OCI-LY7 (cell line): Measurements from ENCODE around the gene TPRG1L. TPM values are rescaled to one million over a fixed set of nuclear protein-coding genes. Genes with fewer than 3 reads are reported as not detected.
"Not testable (repeated sequence)": the region's sequence is repeated elsewhere in the genome, so short reads cannot be mapped to it uniquely, and the experiment has no call there.

Experiments used
- BruUV-seq: library from RNA; stranded (reverse); fragments of 400-500 nt; replicated peaks from 2 replicates; lab custom pipeline; 2021; lab: Mats Ljungman, UMichigan
- CTCF ChIA-PET: fragments of 300-600 bp; sonication (Branson Sonifier 250); formaldehyde crosslinking; loops from one replicate; lab custom pipeline; 2022; ENCODE audit warnings: antibody characterized with exemption; ENCODE audit not compliant: unreplicated experiment; lab: Charles Lee
- POLR2A ChIA-PET: fragments of 300-600 bp; sonication (Branson Sonifier 250); formaldehyde crosslinking; loops from one replicate; lab custom pipeline; 2022; ENCODE audit warnings: antibody characterized with exemption; lab: Charles Lee
- DNase-seq: peaks from one replicate; pipeline ENCODE4 v3.0.0-alpha.2; 2015; ENCODE audit warnings: low spot score
- H2AFZ ChIP-seq: fragments of 200-600 bp; sonication (generic), shearing (Covaris generic); 2 replicates; pipeline ENCODE4 v1.6.1; 2014; ENCODE audit warnings: mild to moderate bottlenecking, antibody characterized with exemption, low read length, moderate library complexity
- H3K27ac ChIP-seq: fragments of 200-600 bp; sonication (generic); 2 replicates; pipeline ENCODE4 v1.5.1; 2014; ENCODE audit warnings: mixed run types, low read depth, mild to moderate bottlenecking, moderate library complexity, low read length, inconsistent platforms; ENCODE audit not compliant: poor library complexity, severe bottlenecking
- H3K36me3 ChIP-seq: fragments of 200-600 bp; sonication (generic); 2 replicates; pipeline ENCODE4 v1.6.1; 2014; ENCODE audit warnings: mild to moderate bottlenecking, antibody characterized with exemption, low read length, moderate library complexity, mixed read lengths; ENCODE audit not compliant: insufficient read depth
- H3K4me1 ChIP-seq: fragments of 200-600 bp; sonication (generic); 2 replicates; pipeline ENCODE4 v1.5.1; 2014; ENCODE audit warnings: mild to moderate bottlenecking, low read length; ENCODE audit not compliant: insufficient read depth, poor library complexity, severe bottlenecking
- H3K4me2 ChIP-seq: fragments of 200-600 bp; sonication (generic); 2 replicates; pipeline ENCODE4 v1.6.1; 2014; ENCODE audit warnings: mild to moderate bottlenecking, low read length
- H3K4me3 ChIP-seq: fragments of 200-600 bp; sonication (generic); 2 replicates; pipeline ENCODE4 v1.5.1; 2014; ENCODE audit warnings: mild to moderate bottlenecking, low read depth, low read length; ENCODE audit not compliant: poor library complexity, severe bottlenecking
- H3K79me2 ChIP-seq: fragments of 200-600 bp; sonication (generic); 2 replicates; pipeline ENCODE4 v1.6.1; 2016; ENCODE audit warnings: low read depth, mild to moderate bottlenecking, low read length, moderate library complexity, mixed read lengths; ENCODE audit not compliant: insufficient read depth
- H3K9me2 ChIP-seq: fragments of 200-600 bp; sonication (generic); 2 replicates; pipeline ENCODE4 v1.6.1; 2016; ENCODE audit warnings: mild to moderate bottlenecking, low read length, mixed read lengths; ENCODE audit not compliant: insufficient read depth
- H3K9me3 ChIP-seq: fragments of 200-600 bp; sonication (generic); 2 replicates; pipeline ENCODE4 v1.6.1; 2014; ENCODE audit warnings: mild to moderate bottlenecking, mixed run types, low read length, mixed read lengths
- H4K20me1 ChIP-seq: fragments of 200-600 bp; sonication (generic); 2 replicates; pipeline ENCODE4 v1.6.1; 2014; ENCODE audit warnings: mild to moderate bottlenecking, antibody characterized with exemption, low read length, moderate library complexity, mixed read lengths; ENCODE audit not compliant: insufficient read depth
- CTCF ChIP-seq: fragments of 200-600 bp; sonication (generic); conservative IDR thresholded peaks from 2 replicates; pipeline ENCODE4 v1.5.1; 2014; ENCODE audit warnings: mild to moderate bottlenecking, antibody characterized with exemption, low read length, moderate library complexity, mixed read lengths
- EZH2phosphoT487 ChIP-seq: fragments of 200-600 bp; sonication (generic); IDR thresholded peaks from 2 replicates; pipeline ENCODE4 v1.6.1; 2018; ENCODE audit warnings: low read depth, borderline replicate concordance, mild to moderate bottlenecking, mixed run types, antibody characterized with exemption, low read length, moderate library complexity, mixed read lengths
- intact Hi-C: fragments of 100-400 bp; cut with micrococcal nuclease; formaldehyde crosslinking; loops from one replicate; pipeline ENCODE4 v1.10.0; 2022; ENCODE audit not compliant: unreplicated experiment
- total RNA-seq, 2 experiments: library from RNA; depleted of rRNA in 1 of 2; stranded (reverse); fragments of >200 nt in 1 of 2; shearing (Covaris generic) in 1 of 2; gene quantifications; 2 replicates each; pipeline ENCODE4 v1.2.3, GENCODE V29; 2014 to 2022

TPRG1L gene
- total RNA-seq, 2 experiments from 2014 or later: 3.1 to 6.8 TPM

- no peak overlapping the region for H3K27ac ChIP-seq
- intact Hi-C loops: no loop called here
- H2AFZ ChIP-seq: no peak overlapping the region
- CTCF ChIA-PET: interaction anchor here (0.6 kb wide), 1 partner anchor 1431 kb away, joined by 3 read pairs; no protein-coding TSS in a partner anchor
- H3K9me2 ChIP-seq: no peaks in the 10 kb centered on the region
- peaks cover 15% of the 10 kb centered on the region for H3K4me1 ChIP-seq
- H3K4me2 ChIP-seq: no peak overlapping the region
- TF ChIP-seq EZH2phosphoT487: no peak
- no peak for TF ChIP-seq CTCF
- no peaks in the 10 kb centered on the region for H3K36me3 ChIP-seq
- no peaks in the 10 kb centered on the region for H3K9me3 ChIP-seq
- no peaks in the 10 kb centered on the region for H4K20me1 ChIP-seq
- POLR2A ChIA-PET: no interaction called here
- no peaks in the 10 kb centered on the region for H3K79me2 ChIP-seq
- no peak overlapping the region for H3K4me3 ChIP-seq
- BruUV-seq: no TSS peak
- DNase-seq: no peak
These were observed 4.1 kb upstream of the TPRG1L start for GRCh38 chr1:3620708-3621107.

GRCh38 chr1:3621151-3621671 lies 3.6 kb upstream of the TPRG1L start:
- H3K9me2 ChIP-seq, intact Hi-C loops, H2AFZ ChIP-seq, H3K4me2 ChIP-seq, H4K20me1 ChIP-seq, H3K79me2 ChIP-seq, H3K9me3 ChIP-seq, H3K36me3 ChIP-seq, BruUV-seq, H3K4me3 ChIP-seq, H3K27ac ChIP-seq: not testable (repeated sequence)
- CTCF ChIA-PET: interaction anchor here (0.6 kb wide), 1 partner anchor 1432 kb away, joined by 3 read pairs; no protein-coding TSS in a partner anchor
- POLR2A ChIA-PET: interaction anchor here (0.7 kb wide), 1 partner anchor 93 kb away, joined by 4 read pairs; no protein-coding TSS in a partner anchor
- peaks cover 19% of the 10 kb centered on the region for H3K4me1 ChIP-seq
- DNase-seq: peak; percentile 22
- peak; percentile 71 for TF ChIP-seq CTCF

- H4K20me1 ChIP-seq, H3K36me3 ChIP-seq, H3K4me2 ChIP-seq, H3K27ac ChIP-seq, H3K9me2 ChIP-seq, H3K79me2 ChIP-seq, H3K4me3 ChIP-seq, H3K9me3 ChIP-seq, intact Hi-C loops, H2AFZ ChIP-seq, BruUV-seq, DNase-seq, CTCF ChIA-PET: not testable (repeated sequence)
- peaks cover 19% of the 10 kb centered on the region for H3K4me1 ChIP-seq
- POLR2A ChIA-PET: interaction anchor here (0.7 kb wide), 1 partner anchor 92 kb away, joined by 4 read pairs; no protein-coding TSS in a partner anchor
These were observed 2.7 kb upstream of the TPRG1L start for GRCh38 chr1:3622102-3622501.
